Psoas muscle (tissue), 8 donors: ENCODE results near the gene RAD51B. TPM values are rescaled to one million over a fixed set of nuclear protein-coding genes. Genes with fewer than 3 reads are reported as not detected.
"Not testable (repeated sequence)": the region's sequence is repeated elsewhere in the genome, so short reads cannot be mapped to it uniquely, and the experiment has no call there.

ENCODE experiments used
- ATAC-seq, 4 donors: fragments of 200-7000 bp; cut with Tn5 transposase; one replicate each; pipeline ENCODE4 v1.9.1; 2020; ENCODE audit warnings: moderate library complexity in 3 of 4, mild to moderate bottlenecking in 2 of 4
- DNase-seq, 2 donors: peaks; one replicate each; pipeline ENCODE4 v3.0.0-alpha.2; 2020
- H3K27ac ChIP-seq: fragments of 200-600 bp; one replicate; pipeline ENCODE4 v1.8.0; 2022
- H3K27me3 ChIP-seq, 3 donors: fragments of 200-600 bp in 1 of 3; one replicate each; pipeline versions ENCODE4 v1.6.1 to v1.8.0; 2013 to 2022; ENCODE audit warnings: low read length in 2 of 3, mild to moderate bottlenecking in 2 of 3, moderate library complexity in 1 of 3; ENCODE audit not compliant: insufficient read depth in 3 of 3
- H3K36me3 ChIP-seq, 2 donors: fragments of 200-600 bp in 1 of 2; one replicate each; pipeline versions ENCODE4 v1.6.1 to v1.8.0; 2013 to 2022; ENCODE audit warnings: low read depth in 1 of 2, mild to moderate bottlenecking in 1 of 2, moderate library complexity in 1 of 2; ENCODE audit not compliant: insufficient read depth in 1 of 2
- H3K4me1 ChIP-seq: fragments of 200-600 bp; one replicate; pipeline ENCODE4 v1.8.0; 2022
- H3K4me3 ChIP-seq: fragments of 200-600 bp; one replicate; pipeline ENCODE4 v1.8.0; 2022; ENCODE audit warnings: mild to moderate bottlenecking
- H3K9me3 ChIP-seq: fragments of 200-600 bp; one replicate; pipeline ENCODE4 v1.8.0; 2022
- CTCF ChIP-seq: fragments of 200-600 bp; IDR thresholded peaks from one replicate; pipeline ENCODE4 v1.8.0; 2022; ENCODE audit warnings: antibody characterized with exemption
- WGBS, 3 donors: extraction: QIAGEN DNeasy Blood & Tissue Kit; methylation state at CpG; one replicate each; pipeline versions ENCODE4 v1.1.6 to v1.1.7; 2013; 5-methylcytosine and 5-hydroxymethylcytosine counted together
- intact Hi-C, 2 donors: fragments of 100-400 bp; cut with DNase I; formaldehyde crosslinking; loops; one replicate each; pipeline versions ENCODE4 v1.11.0 to v1.14.2; 2022
- polyA plus RNA-seq, 3 donors: library from polyadenylated mRNA; stranded (reverse); fragments of 200-250 nt; gene quantifications; one replicate each; pipeline ENCODE4 v1.2.3, GENCODE V29; 2013
- total RNA-seq, 4 donors: library from RNA; stranded (reverse); fragmentation: NEBNext Ultra II Directional in 2 of 4; extraction: Animal tissue kit (Norgen Biotek cat#: 25700) in 2 of 4; gene quantifications; one replicate each; pipeline versions ENCODE4 v1.2.1 to v1.2.4, GENCODE V29; 2021 to 2023
- donor health status: healthy with polysubstance abuse.
- donor health status: DM: no; HTN: no; CAD: no; lungs with moderate emphysema.
- donor health status: Bipolar disorder and iron deficiency.
- donor health status: healthy.
- donor health status: DM: yes; HTN: yes; CAD: no.
- donor health status: DM: no; HTN: no; CAD: no.
- donor health status: DM: no; HTN: no; CAD: no.
- donor health status: DM: yes; HTN: yes; CAD: no.

The RAD51B gene
- total and polyA plus RNA-seq, 7 donors: 0.60 to 7.2 (median 2.2) TPM

GRCh38 chr14:68027276-68027675 lies 207.7 kb downstream of the RAD51B start:
- Histone ChIP-seq H3K9me3 (peaks cover 7% of the 10 kb centered on the region), H3K27me3 (no peaks in the 10 kb centered on the region), H3K36me3 (no peaks in the 10 kb centered on the region), H3K4me1 (no peaks in the 10 kb centered on the region), H3K27ac (no peak overlapping the region), H3K4me3 (no peak overlapping the region)
- 85 to 91% (median 88%) methylated on average over 5 of the region's 5 CpGs for WGBS, 3 donors
- no peak for TF ChIP-seq CTCF
- DNase-seq: no peak
- ATAC-seq: no peak
- intact Hi-C loops: no loop called here

- H3K36me3 ChIP-seq: no peaks in the 10 kb centered on the region
- no peak for ATAC-seq
- intact Hi-C loops: no loop called here
Measured at GRCh38 chr14:68028075-68028474, 208.5 kb downstream of the RAD51B start.

GRCh38 chr14:68031011-68031410 lies 211.4 kb downstream of the RAD51B start:
- intact Hi-C loops, H3K27me3 ChIP-seq, H3K36me3 ChIP-seq, ATAC-seq, H3K27ac ChIP-seq, H3K9me3 ChIP-seq, DNase-seq, H3K4me3 ChIP-seq, H3K4me1 ChIP-seq: not testable (repeated sequence)
- 95 to 100% (median 95%) methylated on average over 1 of the region's 1 CpG for WGBS, 3 donors

More at GRCh38 chr14:68028075-68028474, 208.5 kb downstream of the RAD51B start:
- TF ChIP-seq CTCF: no peak
- 78 to 95% (median 82%) methylated on average over 1 of the region's 1 CpG for whole genome bisulfite sequencing, 3 donors
- Histone ChIP-seq H3K9me3 (peaks cover 7% of the 10 kb centered on the region), H3K4me3 (no peak overlapping the region), H3K27me3 (no peaks in the 10 kb centered on the region), H3K4me1 (no peaks in the 10 kb centered on the region), H3K27ac (no peak overlapping the region)
- no peak for DNase-seq

- no peaks in the 10 kb centered on the region for H3K27me3 ChIP-seq
- no peaks in the 10 kb centered on the region for H3K36me3 ChIP-seq
- H3K4me3 ChIP-seq: no peak overlapping the region
- ATAC-seq (no peak), DNase-seq (no peak)
- H3K27ac ChIP-seq: no peak overlapping the region
- no peaks in the 10 kb centered on the region for H3K4me1 ChIP-seq
- no peak for TF ChIP-seq CTCF
- 89 to 97% (median 96%) methylated on average over 1 of the region's 1 CpG for WGBS, 3 donors
- intact Hi-C loops: no loop called here
- peaks cover 3% of the 10 kb centered on the region for H3K9me3 ChIP-seq
Measured at GRCh38 chr14:68032154-68032553, 212.6 kb downstream of the RAD51B start.

- no peak for DNase-seq
- no peaks in the 10 kb centered on the region for H3K36me3 ChIP-seq
- no peak for ATAC-seq
- peaks cover 3% of the 10 kb centered on the region for H3K9me3 ChIP-seq
- intact Hi-C loops: no loop called here
- H3K4me3 ChIP-seq: no peak overlapping the region
- H3K27ac ChIP-seq: no peak overlapping the region
- no peaks in the 10 kb centered on the region for H3K27me3 ChIP-seq
- TF ChIP-seq CTCF: no peak
- no peaks in the 10 kb centered on the region for H3K4me1 ChIP-seq
- 39 to 79% (median 79%) methylated on average over 2 of the region's 2 CpGs for WGBS, 3 donors
Measured at GRCh38 chr14:68033336-68033932, 213.9 kb downstream of the RAD51B start.
